GM19351 (cell line): ENCODE measurements around the gene RAB34.
"Not testable (repeated sequence)": the region's sequence is repeated elsewhere in the genome, so short reads cannot be mapped to it uniquely, and the experiment has no call there.

ENCODE experiments used
- ATAC-seq: cut with Tn5 transposase; IDR thresholded peaks from one replicate; pipeline ENCODE4 v1.9.1; 2021; ENCODE audit warnings: mild to moderate bottlenecking, moderate library complexity; ENCODE audit not compliant: unreplicated experiment

The RAB34 gene

GRCh38 chr17:28746611-28747050, 29.0 kb upstream of the RAB34 start:
- no peak for ATAC-seq

DNA sequence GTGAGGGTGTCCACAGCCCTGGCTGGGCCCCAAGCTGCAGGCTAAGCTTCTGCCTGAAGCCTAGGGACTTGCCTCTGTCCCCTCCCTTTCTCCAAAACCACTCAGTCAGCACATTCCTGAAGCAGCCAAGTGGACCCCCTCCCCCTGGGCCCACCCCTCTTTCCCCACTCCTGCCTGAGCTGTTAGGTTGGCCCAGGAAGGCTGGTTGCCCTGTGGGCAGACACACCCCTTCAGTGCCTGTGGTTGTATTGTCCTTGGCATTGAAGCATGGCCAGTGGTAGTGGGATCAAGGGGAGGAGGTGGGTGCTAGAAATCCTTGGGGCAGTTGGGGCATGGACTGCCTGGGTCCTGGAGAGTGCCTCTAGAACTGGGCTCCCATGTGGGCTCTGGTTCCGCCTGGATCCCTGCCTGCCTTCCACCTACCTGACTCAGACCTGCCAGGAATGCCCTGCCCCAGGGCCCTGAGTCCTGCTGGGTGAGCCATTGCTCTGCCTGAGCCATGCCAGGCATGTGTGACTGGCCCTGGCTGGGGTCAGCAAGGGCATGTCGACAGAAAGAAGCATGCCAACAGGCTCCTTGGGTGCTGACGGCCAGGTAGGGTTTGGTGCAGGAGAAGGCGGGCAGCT, 28.2 kb upstream of the RAB34 start:
- no peak for ATAC-seq

DNA sequence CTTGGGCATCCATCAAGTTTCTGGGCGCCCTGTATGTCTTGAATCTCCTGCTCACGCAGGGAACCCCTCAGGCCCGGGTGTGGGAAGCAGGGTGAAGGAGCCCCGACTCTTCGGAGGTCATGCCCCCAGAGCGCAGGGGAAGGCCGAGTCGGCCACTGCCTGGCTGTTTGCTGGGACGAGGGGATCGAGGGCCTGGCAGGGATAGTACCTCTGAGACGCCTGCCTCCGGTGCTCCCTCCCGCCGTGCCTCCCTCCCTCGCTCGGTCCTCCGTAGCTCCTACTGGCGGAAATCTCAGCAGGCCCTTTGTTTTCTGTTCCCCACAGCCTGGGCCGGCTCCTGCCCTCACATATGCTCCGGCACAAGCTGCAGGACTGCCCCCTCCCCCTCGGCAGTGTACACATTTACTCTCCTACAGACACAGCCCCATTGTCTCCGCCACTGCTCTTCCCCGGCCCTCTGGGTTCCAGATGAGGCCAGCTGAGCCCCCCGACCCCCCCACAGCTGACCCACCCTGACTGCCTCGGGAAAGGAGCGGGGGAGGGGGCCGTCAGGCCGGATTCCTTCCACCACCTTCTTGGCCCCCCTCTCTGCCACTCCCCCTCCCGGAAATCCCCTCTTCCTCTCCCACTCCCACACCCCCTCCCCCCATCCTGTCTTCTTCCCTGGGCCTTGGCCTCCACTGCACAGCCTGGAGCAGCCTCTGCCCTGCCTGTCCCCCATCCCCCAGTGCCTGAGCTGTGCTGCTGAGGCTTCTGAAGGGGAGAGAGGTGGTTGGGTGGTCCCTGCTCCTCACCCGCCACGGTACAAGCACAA, 27.5 kb upstream of the RAB34 start:
- ATAC-seq = no peak

DNA sequence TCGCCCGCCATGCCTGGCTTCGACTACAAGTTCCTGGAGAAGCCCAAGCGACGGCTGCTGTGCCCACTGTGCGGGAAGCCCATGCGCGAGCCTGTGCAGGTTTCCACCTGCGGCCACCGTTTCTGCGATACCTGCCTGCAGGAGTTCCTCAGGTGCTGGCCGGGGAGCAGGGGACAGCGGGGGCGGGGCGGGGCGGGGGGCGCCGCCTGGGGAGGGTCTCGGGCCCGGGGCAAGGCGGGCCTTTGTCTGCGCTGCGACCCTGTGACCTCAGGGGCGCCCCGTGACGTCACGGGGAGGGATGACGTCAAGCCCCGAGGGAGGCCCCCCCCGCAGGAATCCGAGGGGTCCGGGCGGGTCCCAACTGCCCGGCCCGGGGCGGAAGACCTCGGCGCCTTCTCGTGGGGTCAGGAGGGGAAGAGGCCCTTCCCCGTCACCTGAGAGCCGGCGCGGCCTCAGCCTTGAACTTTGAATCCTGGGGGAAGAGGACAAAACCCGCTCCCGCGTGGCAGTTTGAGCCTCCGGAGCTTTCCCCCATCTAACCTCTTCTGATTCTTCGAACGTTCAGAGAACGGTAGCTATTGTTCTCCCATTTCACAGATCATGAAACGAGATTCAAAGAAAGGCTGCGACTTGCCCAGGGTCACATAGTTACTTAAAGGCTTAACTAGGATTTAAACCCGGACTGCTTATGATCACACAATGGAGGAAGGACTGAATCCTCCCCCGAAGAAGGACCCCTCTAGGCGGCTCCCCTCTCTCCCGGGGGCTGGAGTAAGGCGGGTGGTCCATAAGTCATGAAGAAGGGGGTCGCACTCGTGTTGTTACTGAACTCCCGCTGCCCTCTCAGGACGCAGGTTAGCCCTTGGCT, 26.7 kb upstream of the RAB34 start:
- ATAC-seq = no peak

DNA sequence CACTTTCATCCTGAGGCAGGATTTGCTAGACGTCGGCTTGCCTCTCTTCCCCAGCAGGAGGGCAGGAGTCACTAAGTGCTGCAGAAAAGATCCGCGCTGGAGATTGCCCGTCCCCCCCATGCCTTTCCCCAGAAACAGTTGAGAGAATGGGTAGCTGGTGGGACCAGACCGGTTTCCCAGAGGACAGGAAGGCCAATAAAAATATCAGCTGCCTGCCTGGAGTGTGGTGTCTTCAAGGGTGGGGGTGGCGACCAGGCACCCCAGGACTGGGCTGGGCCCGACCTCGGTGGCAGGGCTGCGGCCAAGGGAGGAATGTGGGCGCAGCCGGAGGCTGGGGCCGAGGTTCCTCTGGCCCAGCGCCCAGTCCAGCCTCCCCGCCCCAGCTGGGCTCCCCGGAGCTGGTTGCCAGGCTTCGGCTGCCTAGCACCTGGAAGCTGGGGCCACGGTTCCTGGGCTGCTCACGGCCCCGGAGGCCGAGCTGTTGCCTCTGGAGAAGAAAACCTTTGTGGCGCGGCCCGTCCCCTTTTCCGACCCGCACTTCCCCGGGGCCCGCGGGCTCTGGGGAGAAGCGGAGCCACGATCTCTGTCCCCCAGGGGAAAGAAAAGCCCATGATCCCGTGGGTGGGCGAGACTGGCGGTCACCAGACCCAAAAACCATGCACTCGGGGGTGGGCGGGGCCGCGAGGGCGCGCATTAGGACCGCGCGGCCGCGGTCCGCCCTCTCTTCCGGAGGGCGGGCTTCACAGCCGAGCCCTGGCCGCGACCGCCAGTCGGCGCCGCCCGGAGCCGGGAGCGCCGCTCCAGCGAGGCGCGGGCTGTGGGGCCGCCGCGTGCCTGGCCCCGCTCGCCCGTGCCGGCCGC, 25.8 kb upstream of the RAB34 start, which contains the start of gene TRAF4:
TRAF4 (plus strand) TSS at position 769 of the 861 bp plus-strand sequence. CDS start 102 bp downstream, outside the sequence.
- ATAC-seq = peak; percentile 74

- ATAC-seq = no peak
These were observed 24.0 kb upstream of the RAB34 start for GRCh38 chr17:28741358-28742349.

GRCh38 chr17:28740406-28741357, 23.0 kb upstream of the RAB34 start:
- no peak for ATAC-seq

GRCh38 chr17:28738680-28739384, 21.2 kb upstream of the RAB34 start:
- no peak for ATAC-seq

GRCh38 chr17:28737770-28738679, 20.4 kb upstream of the RAB34 start:
- ATAC-seq = peak; percentile 71

DNA sequence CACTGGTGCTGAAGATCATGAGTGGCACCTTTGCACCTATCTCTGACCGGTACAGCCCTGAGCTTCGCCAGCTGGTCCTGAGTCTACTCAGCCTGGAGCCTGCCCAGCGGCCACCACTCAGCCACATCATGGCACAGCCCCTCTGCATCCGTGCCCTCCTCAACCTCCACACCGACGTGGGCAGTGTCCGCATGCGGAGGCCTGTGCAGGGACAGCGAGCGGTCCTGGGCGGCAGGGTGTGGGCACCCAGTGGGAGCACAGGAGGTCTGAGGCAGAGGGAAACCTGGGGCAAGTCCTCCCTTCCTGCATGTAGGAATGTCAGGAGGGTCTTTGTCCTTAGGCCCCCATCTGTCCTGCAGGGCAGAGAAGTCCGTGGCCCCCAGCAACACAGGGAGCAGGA, 19.6 kb upstream of the RAB34 start:
- no peak for ATAC-seq

- ATAC-seq = not testable (repeated sequence)
These were observed 18.5 kb upstream of the RAB34 start for GRCh38 chr17:28735913-28736769.

DNA sequence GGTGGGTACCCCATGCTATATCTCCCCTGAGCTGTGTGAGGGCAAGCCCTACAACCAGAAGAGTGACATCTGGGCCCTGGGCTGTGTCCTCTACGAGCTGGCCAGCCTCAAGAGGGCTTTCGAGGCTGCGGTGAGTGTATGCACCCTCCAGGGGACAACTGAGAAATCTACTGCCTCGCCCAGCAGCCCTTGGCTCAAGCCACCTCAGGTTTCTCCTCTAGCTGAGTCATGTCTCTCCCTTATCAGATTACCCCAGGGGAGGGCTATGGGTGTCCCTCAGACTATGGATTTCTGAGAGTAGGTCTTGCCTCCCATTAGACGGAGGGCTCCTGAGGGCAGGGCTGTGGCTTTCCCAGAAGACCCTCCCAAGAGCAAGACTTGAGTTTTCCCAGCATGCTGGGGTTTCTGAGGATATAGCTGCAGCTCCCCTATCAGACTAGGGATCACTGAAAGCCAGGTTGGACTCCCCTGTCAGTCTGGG, 17.6 kb upstream of the RAB34 start:
- no peak for ATAC-seq

DNA sequence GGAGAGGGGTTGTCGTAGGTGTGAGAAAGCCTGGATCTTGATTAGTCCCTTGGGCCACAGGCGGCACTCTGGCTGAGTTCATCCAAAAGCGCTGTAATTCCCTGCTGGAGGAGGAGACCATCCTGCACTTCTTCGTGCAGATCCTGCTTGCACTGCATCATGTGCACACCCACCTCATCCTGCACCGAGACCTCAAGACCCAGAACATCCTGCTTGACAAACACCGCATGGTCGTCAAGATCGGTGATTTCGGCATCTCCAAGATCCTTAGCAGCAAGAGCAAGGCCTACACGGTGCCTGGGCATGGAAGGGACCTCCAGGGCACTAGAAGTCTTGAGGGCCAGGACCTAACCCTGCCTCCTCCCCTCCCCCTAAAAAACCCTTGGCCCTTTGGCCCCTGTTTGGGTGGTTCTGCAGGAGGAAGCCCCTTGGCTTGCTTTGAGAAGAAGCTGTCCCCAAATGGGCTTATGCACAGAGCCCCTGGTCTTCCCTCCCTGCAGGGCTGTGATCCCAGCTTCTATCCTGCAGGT, 17.1 kb upstream of the RAB34 start:
- no peak for ATAC-seq

DNA sequence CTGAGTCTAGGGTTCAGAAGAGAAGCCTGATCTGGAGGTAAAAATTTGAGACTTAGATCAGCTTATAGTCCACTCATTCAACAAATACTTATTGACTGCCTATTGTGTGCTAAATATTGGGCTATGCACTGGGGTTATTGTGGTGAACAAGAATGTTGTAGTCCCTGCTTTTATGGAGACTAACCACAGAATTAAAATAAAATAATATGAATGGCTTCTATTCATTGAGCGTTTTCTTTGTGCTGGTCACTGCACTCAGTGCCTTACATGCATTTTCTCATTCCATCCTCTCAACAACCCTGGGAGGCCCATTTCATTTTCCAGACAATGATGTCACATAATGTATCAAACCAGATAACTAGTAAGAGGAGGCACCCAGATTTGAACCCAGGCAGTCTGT, 15.7 kb upstream of the RAB34 start:
- ATAC-seq = no peak

GRCh38 chr17:28729950-28730330, 12.3 kb upstream of the RAB34 start:
- no peak for ATAC-seq
